ENCODE data around the gene E4F1. TPM values are rescaled to one million over a fixed set of nuclear protein-coding genes. Genes with fewer than 3 reads are reported as not detected.

E4F1 gene
- total and polyA plus RNA-seq, 7 donors = 10.8 to 26.9 (median 19.4) TPM

- peak overlapping the region in 1 of 4 donors; percentile 98 for H3K27ac ChIP-seq
- H3K36me3 ChIP-seq = peaks cover 13 to 39% (median 23%) of the 10 kb centered on the region in 4 donors
- DNase-seq = no peak
- H3K4me1 ChIP-seq = peaks cover 0 to 21% (median 19%) of the 10 kb centered on the region in 4 donors
- H3K27me3 ChIP-seq = no peaks in the 10 kb centered on the region
- intact Hi-C loops (cut with DNase I) = loop anchor here (5.0 kb wide), 1 partner anchor 45 kb away; the partner anchor contains the start of gene ECI1
- 94 to 95% methylated on average over 23 of the region's 23 CpGs for WGBS, 2 donors
- no peak for TF ChIP-seq CTCF (IDR thresholded peaks at IDR 0.05)
- no peak for TF ChIP-seq POLR2AphosphoS5 (IDR thresholded peaks at IDR 0.05)
- no peak for TF ChIP-seq POLR2A (IDR thresholded peaks at IDR 0.05)
- TF ChIP-seq EP300 (IDR thresholded peaks at IDR 0.05) = no peak
- no peak overlapping the region for H3K4me3 ChIP-seq
- H3K9me3 ChIP-seq = no peaks in the 10 kb centered on the region
Measured at GRCh38 chr16:2206780-2207433, 16.5 kb upstream of the E4F1 start.

- DNase-seq = no peak
- H3K36me3 ChIP-seq = peaks cover 13 to 39% (median 25%) of the 10 kb centered on the region in 4 donors
- no peaks in the 10 kb centered on the region for H3K27me3 ChIP-seq
- WGBS, 2 donors = 90 to 91% methylated on average over 9 of the region's 9 CpGs
- no peaks in the 10 kb centered on the region for H3K9me3 ChIP-seq
- no peak overlapping the region for H3K4me3 ChIP-seq
- intact Hi-C loops (cut with DNase I) = loop anchor here (5.0 kb wide), 1 partner anchor 44 kb away; the partner anchor contains the start of gene ECI1
- peaks cover 0 to 30% (median 29%) of the 10 kb centered on the region in 4 donors for H3K4me1 ChIP-seq
- no peak overlapping the region for H3K27ac ChIP-seq
- TF ChIP-seq CTCF (IDR thresholded peaks at IDR 0.05) (no peak), EP300 (IDR thresholded peaks at IDR 0.05) (no peak), POLR2AphosphoS5 (IDR thresholded peaks at IDR 0.05) (no peak), POLR2A (IDR thresholded peaks at IDR 0.05) (no peak)
Measured at GRCh38 chr16:2207872-2208271, 15.5 kb upstream of the E4F1 start.

GRCh38 chr16:2208308-2208707, 15.1 kb upstream of the E4F1 start:
- intact Hi-C loops (cut with DNase I) = loop anchor here (5.0 kb wide), 1 partner anchor 44 kb away; the partner anchor contains the start of gene ECI1
- Histone ChIP-seq H3K9me3 (no peaks in the 10 kb centered on the region), H3K27ac (no peak overlapping the region), H3K36me3 (peaks cover 13 to 39% (median 25%) of the 10 kb centered on the region in 4 donors), H3K4me3 (no peak overlapping the region), H3K27me3 (no peaks in the 10 kb centered on the region), H3K4me1 (peaks cover 0 to 35% (median 33%) of the 10 kb centered on the region in 4 donors)
- no peak for TF ChIP-seq POLR2A (IDR thresholded peaks at IDR 0.05)
- TF ChIP-seq EP300 (IDR thresholded peaks at IDR 0.05) = no peak
- no peak for TF ChIP-seq CTCF (IDR thresholded peaks at IDR 0.05)
- no peak for TF ChIP-seq POLR2AphosphoS5 (IDR thresholded peaks at IDR 0.05)
- WGBS, 2 donors = 85 to 90% methylated on average over 23 of the region's 23 CpGs
- no peak for DNase-seq

GRCh38 chr16:2208772-2209171, 14.6 kb upstream of the E4F1 start:
- no peaks in the 10 kb centered on the region for H3K27me3 ChIP-seq
- TF ChIP-seq CTCF (IDR thresholded peaks at IDR 0.05) (no peak), EP300 (IDR thresholded peaks at IDR 0.05) (no peak), POLR2A (IDR thresholded peaks at IDR 0.05) (no peak), POLR2AphosphoS5 (IDR thresholded peaks at IDR 0.05) (no peak)
- intact Hi-C loops (cut with DNase I) = loop anchor here (5.0 kb wide), 1 partner anchor 44 kb away; the partner anchor contains the start of gene ECI1
- 94 to 95% methylated on average over 9 of the region's 9 CpGs for WGBS, 2 donors
- peaks cover 13 to 39% (median 25%) of the 10 kb centered on the region in 4 donors for H3K36me3 ChIP-seq
- no peak overlapping the region for H3K27ac ChIP-seq
- DNase-seq = no peak
- no peak overlapping the region for H3K4me3 ChIP-seq
- no peaks in the 10 kb centered on the region for H3K9me3 ChIP-seq
- peaks cover 0 to 39% (median 38%) of the 10 kb centered on the region in 4 donors for H3K4me1 ChIP-seq
